Urinary bladder (tissue), 4 donors: Measurements from ENCODE around the gene TARBP2. TPM values are rescaled to one million over a fixed set of nuclear protein-coding genes. Genes with fewer than 3 reads are reported as not detected.
A peak's percentile ranks its signal among the peaks of the same experiment; 100 is the strongest.
"Not testable (repeated sequence)": the region's sequence is repeated elsewhere in the genome, so short reads cannot be mapped to it uniquely, and the experiment has no call there.

Experiments
- DNase-seq: peaks from one replicate; pipeline ENCODE4 v3.0.0-alpha.2; 2015; ENCODE audit errors: extremely low spot score
- H3K27ac ChIP-seq: one replicate; pipeline ENCODE4 v1.5.1; 2013; ENCODE audit warnings: low read depth, mild to moderate bottlenecking, moderate library complexity
- H3K36me3 ChIP-seq: one replicate; pipeline ENCODE4 v1.6.1; 2013; ENCODE audit warnings: mild to moderate bottlenecking, moderate library complexity; ENCODE audit not compliant: insufficient read depth
- H3K4me1 ChIP-seq: one replicate; pipeline ENCODE4 v1.6.1; 2013; ENCODE audit warnings: mild to moderate bottlenecking, moderate library complexity; ENCODE audit not compliant: insufficient read depth
- H3K4me3 ChIP-seq: one replicate; pipeline ENCODE4 v1.5.1; 2013; ENCODE audit warnings: low read depth, low read length
- WGBS: extraction: QIAGEN DNeasy Blood & Tissue Kit; methylation state at CpG from one replicate; pipeline ENCODE4 v1.1.7; 2013; 5-methylcytosine and 5-hydroxymethylcytosine counted together
- polyA plus RNA-seq: library from polyadenylated mRNA; stranded (reverse); fragments of 200-250 nt; gene quantifications from one replicate; pipeline ENCODE4 v1.2.3, GENCODE V29; 2013
- total RNA-seq: library from RNA; depleted of rRNA; stranded (reverse); fragments of >200 nt; gene quantifications from one replicate; pipeline ENCODE4 v1.2.3, GENCODE V29; 2014
- donor health status: healthy with polysubstance abuse.
- donor health status: healthy.

Gene TARBP2
- total and polyA plus RNA-seq, 2 donors, result 22.2 to 24.1 TPM

DNA sequence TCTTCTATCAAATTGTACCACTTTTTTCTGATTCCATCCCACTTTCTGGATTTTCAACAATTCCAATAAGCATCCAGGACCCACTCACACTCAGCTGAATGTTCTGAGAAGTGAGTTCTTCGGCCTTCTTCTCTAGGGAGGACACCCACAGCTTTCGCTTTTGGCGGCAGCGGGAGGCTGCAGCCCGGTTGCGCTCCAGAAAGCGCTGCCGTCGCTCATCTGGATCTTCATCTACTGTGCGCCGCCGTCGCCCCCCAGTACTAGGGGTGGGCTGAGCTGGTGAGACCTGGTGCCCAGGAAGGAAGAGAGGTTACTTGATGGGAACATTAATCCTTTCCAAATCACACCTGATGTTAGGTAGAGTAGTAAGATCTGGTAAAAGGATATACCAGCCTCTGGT is 23.4 kb downstream of the TARBP2 start:
- no peak for DNase-seq
- no peak overlapping the region for H3K4me3 ChIP-seq
- no peak overlapping the region for H3K27ac ChIP-seq
- WGBS, result 96% methylated on average over 13 of the region's 13 CpGs
- H3K36me3 ChIP-seq, result peaks cover 10% of the 10 kb centered on the region
- no peaks in the 10 kb centered on the region for H3K4me1 ChIP-seq

DNA sequence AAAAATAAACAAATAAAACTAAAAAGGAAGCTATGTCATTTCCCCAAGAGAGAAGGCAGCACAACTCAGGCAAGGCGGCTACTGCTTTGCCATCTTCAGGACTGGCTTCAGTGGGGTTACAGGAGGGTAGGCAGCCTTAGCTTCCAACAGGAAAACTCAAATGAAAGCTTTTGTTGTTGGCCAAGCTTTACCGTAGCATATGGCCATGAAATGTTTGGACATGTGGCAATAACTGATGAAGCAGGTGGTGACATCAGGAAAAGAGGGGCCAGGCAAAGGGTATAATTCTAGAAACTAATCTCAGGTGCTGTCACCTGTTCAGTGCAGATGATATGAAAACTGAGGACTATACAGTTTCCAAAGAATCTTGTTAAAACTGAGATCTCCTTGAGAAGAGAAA is 29.0 kb downstream of the TARBP2 start:
- 93% methylated on average over 2 of the region's 2 CpGs for WGBS
- H3K36me3 ChIP-seq, result peaks cover 2% of the 10 kb centered on the region
- H3K27ac ChIP-seq, result no peak overlapping the region
- DNase-seq, result no peak
- no peak overlapping the region for H3K4me3 ChIP-seq
- H3K4me1 ChIP-seq, result no peaks in the 10 kb centered on the region

DNA sequence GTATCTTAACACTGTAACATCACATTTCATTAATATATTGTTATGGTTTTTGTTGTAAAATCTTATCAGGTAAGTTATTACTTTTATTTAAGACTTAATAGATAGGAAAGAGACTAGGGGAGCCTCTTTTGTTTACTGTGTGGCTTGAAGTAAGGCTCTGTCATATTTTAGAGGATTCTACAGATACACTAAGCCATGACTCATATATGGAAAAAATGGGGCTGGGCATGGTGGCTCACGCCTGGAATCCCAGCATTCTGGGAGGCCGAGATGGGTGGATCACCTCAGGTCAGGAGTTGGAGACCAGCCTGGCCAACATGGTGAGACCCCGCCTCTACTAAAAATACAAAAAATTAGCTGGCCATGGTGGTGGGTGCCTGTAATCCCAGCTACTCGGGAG is 29.8 kb downstream of the TARBP2 start:
- no peaks in the 10 kb centered on the region for H3K4me1 ChIP-seq
- no peak for DNase-seq
- no peak overlapping the region for H3K4me3 ChIP-seq
- H3K27ac ChIP-seq, result no peak overlapping the region
- WGBS, result 90% methylated on average over 4 of the region's 4 CpGs
- H3K36me3 ChIP-seq, result peaks cover 2% of the 10 kb centered on the region

DNA sequence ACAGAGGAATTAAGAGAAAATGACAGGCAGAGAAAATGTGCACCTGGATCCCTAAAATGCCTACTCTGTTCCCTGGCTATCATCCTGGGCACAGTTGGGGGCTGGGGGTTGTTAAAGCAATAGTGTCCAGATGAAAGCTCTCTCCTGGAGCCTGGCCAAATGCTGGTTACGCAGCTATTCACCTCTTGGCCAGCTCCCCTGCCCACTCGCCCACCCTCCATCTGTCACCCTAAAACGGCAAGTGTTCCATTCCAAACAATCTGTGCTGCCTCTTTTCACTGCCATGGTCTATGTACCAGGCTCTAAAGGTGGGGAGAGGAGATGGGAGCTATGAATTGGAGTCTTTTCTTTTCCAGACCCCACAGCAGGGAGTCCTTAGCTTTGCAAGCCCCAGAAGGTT is 30.9 kb downstream of the TARBP2 start:
- WGBS, result 53% methylated on average over 3 of the region's 3 CpGs
- DNase-seq, result no peak
- H3K27ac ChIP-seq, result no peak overlapping the region
- no peak overlapping the region for H3K4me3 ChIP-seq
- peaks cover 2% of the 10 kb centered on the region for H3K36me3 ChIP-seq
- no peaks in the 10 kb centered on the region for H3K4me1 ChIP-seq

DNA sequence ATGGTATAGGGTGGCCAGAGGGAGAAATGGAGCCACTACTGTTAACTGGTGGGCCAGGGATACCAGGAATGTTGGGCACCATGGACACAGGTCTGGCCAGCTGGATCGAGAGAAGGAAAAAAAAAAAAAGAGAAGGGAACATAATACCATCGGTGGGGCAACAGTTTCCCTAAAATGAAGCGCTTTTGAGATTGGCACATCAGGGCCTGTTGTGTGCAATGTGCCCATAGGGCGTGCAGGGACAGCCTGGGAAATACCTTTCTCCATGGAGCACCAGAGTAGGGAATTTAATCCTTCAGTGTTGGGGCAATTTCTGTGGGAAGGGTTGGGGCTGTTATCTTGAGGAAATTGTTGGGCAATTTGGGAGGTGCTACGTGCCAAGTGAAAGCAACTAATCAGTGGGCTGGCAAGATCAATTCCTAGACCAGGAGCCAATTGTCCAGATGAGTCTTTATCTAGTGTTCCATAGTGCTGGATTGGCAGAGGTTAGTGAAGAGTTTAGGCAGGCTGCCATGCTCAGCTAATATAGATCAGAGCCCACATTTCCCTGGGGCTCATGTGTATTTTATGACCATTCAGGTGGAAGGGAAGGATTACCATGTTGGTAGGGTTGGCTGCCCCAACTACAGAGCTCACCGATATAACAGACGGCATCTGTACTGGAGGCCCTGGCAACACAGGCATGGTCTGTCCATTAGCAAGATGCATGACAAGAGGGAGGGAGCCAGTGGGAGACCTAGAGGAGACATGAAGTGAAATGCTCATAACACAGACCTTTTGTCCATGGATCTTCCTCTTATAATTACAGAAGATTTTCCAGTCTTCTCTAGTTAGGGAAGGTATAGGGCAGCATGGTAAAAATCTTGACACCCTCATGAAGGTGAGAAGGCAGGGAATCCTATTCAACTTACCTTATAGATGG is 31.7 kb downstream of the TARBP2 start:
- Histone ChIP-seq H3K27ac (no peak overlapping the region), H3K36me3 (peaks cover 4% of the 10 kb centered on the region)

DNA sequence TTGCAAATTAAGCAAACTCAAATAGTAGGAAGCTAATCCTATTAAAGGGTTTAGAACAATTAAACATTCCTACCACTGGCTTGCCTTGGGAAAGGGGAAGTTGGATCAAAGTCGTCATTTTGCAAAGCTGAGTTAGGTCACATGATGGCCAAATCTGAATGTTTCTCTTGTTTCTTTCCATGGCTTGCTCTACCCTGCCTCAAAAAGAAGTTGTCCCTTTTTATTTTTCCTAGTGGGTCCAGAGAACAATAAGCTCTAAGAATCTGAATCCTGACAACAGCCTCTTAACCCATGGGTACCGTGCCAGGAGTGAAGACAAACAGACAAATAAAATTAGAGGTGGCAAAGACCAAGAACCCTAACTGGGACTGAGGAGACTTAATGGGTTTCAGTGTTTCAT is 32.4 kb downstream of the TARBP2 start:
- WGBS, result 77% methylated on average over 2 of the region's 2 CpGs
- H3K27ac ChIP-seq, result no peak overlapping the region
- H3K36me3 ChIP-seq, result peaks cover 4% of the 10 kb centered on the region

More for the DNA sequence above, 31.7 kb downstream of the TARBP2 start:
- H3K4me1 ChIP-seq, result no peaks in the 10 kb centered on the region
- DNase-seq, result no peak
- no peak overlapping the region for H3K4me3 ChIP-seq
- 94% methylated on average over 7 of the region's 7 CpGs for WGBS

DNA sequence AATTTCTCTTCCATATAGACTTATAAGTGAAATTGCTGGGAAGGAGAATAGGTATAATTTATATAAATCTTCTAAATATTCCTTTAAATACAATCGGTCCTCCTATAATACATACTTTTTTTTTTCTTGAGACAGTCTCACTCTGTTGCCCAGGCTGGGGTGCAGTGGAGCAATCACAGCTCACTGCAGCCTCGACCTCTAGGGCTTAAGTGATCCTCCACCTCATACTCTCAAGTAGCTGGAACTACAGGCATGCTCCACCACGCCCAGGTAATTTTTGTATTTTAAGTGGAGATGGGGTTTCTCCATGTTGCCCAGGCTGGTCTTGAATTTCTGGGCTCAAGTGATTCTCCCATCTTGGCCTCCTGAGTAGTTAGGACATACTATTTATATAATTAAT is 35.9 kb downstream of the TARBP2 start:
- Histone ChIP-seq H3K27ac (no peak overlapping the region), H3K36me3 (peaks cover 1% of the 10 kb centered on the region), H3K4me1 (peaks cover 1% of the 10 kb centered on the region), H3K4me3 (no peak overlapping the region)
- WGBS, result 93% methylated on average over 3 of the region's 3 CpGs
- no peak for DNase-seq

More for the DNA sequence above, 32.4 kb downstream of the TARBP2 start:
- DNase-seq, result no peak
- Histone ChIP-seq H3K4me1 (no peaks in the 10 kb centered on the region), H3K4me3 (no peak overlapping the region)

DNA sequence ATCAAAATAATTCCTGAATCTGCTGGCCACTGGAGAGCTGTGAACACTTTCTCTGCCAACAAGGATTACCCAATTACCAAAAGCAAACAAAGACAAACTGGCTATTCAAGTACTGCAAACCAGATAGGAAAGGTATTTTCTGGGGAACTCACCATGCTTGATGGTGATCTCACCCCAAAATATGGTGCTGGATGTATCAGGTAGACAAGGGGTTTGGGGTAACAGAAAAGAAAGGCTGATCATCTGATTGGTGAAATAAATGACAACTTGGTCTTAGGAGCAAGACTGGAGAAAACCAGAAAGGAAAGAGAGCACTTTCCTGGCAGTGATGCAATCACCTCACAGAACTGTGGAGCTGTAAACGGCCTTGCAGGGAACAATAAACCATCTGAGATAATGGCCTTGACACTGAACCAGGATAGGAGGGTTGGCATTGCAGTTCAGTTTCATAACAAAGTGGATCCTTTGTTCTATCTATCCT is 37.2 kb downstream of the TARBP2 start:
- 16% methylated on average over 1 of the region's 1 CpG for WGBS
- no peak overlapping the region for H3K4me3 ChIP-seq
- DNase-seq, result peak; percentile 33

DNA sequence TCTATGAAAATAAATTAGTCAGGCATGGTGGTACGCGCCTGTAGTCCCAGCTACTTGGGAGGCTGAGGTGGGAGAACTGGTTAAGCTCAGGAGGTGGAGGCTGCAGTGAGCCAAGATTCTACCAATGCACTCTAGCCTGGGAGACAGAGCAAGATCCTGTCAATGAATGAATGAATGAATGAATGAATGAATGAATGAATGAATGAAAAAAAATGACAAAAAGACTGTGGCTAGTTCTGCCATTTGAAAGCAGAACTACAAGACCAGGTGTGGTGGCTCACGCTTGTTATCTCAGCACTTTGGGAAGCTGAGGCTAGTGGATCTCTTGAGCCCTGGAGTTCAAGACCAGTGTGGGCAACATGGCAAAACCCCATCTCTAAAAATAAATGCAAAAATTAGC is 38.4 kb downstream of the TARBP2 start:
- Histone ChIP-seq H3K4me1 (peaks cover 1% of the 10 kb centered on the region), H3K36me3 (peaks cover 1% of the 10 kb centered on the region), H3K4me3 (no peak overlapping the region), H3K27ac (no peak overlapping the region)
- DNase-seq, result no peak
- 94% methylated on average over 3 of the region's 3 CpGs for WGBS

More for the DNA sequence above, 37.2 kb downstream of the TARBP2 start:
- Histone ChIP-seq H3K4me1 (peaks cover 1% of the 10 kb centered on the region), H3K36me3 (peaks cover 1% of the 10 kb centered on the region), H3K27ac (no peak overlapping the region)

DNA sequence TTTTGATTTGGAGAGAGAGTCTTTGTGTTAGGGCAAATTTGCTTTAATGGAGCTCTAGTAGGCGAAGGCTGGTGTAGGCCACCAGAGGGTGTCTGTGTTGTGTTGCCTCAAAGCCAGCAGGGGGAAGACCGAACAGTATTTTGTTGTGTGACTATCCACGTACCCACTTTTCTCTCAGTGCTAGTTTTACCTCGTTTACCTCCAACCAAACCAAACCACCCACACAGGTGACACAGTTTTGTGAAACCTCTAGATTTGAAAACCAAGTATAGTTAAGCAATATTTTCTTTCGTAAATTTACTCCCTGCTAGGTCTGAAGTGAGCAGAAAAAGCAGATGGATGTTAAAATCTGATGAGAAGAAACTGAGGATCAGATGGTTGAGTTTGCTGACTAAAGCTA is 42.5 kb downstream of the TARBP2 start:
- DNase-seq, result peak; percentile 42
- Histone ChIP-seq H3K36me3 (peaks cover 3% of the 10 kb centered on the region), H3K4me3 (no peak overlapping the region), H3K4me1 (peaks cover 1% of the 10 kb centered on the region), H3K27ac (no peak overlapping the region)
- 19% methylated on average over 5 of the region's 5 CpGs for WGBS

DNA sequence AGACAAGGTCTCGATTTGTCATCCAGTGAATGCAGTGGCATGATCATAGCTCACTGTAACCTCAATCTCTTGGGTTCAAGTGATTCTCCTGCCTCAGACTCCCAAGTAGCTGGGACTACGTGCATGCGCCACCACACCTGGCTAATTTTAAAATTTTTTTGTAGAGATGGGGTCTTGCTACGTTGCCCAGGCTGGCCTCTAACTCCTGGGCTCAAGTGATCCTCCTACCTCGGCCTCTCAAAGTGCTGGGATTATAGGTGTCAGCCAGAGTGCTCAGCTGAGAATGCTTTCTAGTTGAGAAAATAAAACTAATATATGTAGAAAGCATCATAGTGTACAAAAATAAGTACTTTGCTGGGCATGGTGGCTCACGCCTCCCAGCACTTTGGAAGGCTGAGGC is 47.3 kb downstream of the TARBP2 start:
- H3K4me3 ChIP-seq, H3K27ac ChIP-seq, DNase-seq, H3K36me3 ChIP-seq, H3K4me1 ChIP-seq: not testable (repeated sequence)
- WGBS, result 96% methylated on average over 6 of the region's 6 CpGs

DNA sequence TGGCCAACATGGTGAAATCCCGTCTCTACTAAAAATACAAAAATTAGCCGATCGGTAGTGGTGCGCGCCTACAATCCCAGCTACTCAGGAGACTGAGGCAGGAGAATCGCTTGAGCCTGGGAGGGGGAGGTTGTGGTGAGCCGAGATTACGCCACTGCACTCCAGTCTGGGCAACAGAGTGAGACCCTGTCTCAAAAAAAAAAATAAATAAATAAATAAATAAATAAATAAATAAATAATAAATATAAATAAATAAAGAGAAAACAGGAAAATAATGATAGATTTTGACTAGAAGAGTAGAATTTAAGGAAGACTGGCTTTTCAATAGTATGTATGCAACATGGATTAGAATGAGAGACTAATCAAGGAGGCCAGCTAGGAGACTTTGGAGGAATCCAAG is 49.0 kb downstream of the TARBP2 start:
- over 99% methylated on average over 8 of the region's 8 CpGs for WGBS
- H3K36me3 ChIP-seq, result not testable (repeated sequence)

DNA sequence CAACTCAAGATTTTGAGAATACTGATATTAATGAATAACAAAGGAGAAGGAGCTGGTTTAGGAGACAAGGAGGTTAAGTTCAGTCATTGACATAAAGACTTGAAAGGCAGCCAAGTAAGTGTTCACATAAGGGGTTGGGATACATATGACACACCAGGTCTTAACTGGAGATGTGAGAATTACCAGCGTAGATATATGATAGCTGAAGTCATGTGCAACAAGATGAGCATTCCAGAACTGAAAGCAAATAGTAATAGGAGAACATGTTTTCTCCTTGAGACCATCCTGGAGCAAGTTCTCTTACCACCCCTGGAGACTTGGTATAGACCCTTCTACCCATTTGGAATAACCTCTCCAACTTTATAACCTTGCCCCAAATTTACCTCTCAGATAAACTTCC is 49.5 kb downstream of the TARBP2 start:
- no peak overlapping the region for H3K27ac ChIP-seq
- no peak for DNase-seq
- H3K4me3 ChIP-seq, result no peak overlapping the region
- 82% methylated on average over 1 of the region's 1 CpG for WGBS
- no peaks in the 10 kb centered on the region for H3K4me1 ChIP-seq
- peaks cover 5% of the 10 kb centered on the region for H3K36me3 ChIP-seq

More for the DNA sequence above, 49.0 kb downstream of the TARBP2 start:
- not testable (repeated sequence) for DNase-seq, H3K4me1 ChIP-seq, H3K4me3 ChIP-seq, H3K27ac ChIP-seq

DNA sequence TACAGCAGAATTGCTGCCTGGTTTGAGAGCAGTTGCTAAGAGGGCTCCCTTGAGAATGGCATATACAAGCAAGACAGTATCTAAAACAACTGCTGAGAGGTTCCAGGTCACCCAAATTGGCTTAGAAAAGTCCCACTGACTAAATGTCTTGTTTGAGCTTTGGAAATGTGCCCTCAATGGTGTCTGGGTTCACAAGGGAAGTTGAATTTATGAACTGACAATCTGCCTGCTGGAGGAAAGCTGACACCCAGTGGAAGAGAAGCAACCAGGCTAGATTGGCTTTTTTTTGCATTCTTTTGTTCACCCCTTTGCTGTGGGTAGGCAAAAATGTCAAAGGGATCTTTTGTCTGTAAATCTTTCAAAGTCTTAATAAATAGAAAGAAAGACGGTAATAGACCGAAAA is 50.8 kb downstream of the TARBP2 start:
- Histone ChIP-seq H3K27ac (no peak overlapping the region), H3K4me1 (no peaks in the 10 kb centered on the region), H3K4me3 (no peak overlapping the region), H3K36me3 (peaks cover 5% of the 10 kb centered on the region)
- DNase-seq, result no peak
- WGBS, result 87% methylated on average over 2 of the region's 2 CpGs
